ENCODE data around the gene RNF150.

The RNF150 gene

DNA sequence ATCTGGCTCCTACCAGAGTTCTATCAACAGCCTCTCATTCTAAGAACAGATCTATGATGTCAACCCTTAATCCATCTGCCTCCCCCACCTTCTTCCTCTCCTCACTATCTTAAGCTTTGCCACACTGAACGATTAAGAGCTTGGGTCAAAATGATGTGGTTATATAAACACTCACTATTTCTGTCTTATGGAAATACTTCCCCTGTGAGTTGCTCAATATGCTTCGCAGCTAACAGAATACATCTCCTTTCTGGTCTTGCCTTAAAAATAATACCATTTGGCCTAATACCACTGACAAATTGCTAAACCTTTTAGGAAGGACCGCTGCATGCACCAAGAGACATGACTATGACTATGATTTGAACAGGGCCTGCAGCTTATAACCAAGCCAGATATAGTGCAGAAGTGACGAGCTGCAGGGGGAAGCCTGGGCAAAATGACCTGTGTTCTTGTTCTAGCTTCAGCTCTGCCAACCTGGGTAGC is 130.9 kb downstream of the RNF150 start:
- peaks cover 0 to 4% of the 10 kb centered on the region in 2 donors for H3K4me1 ChIP-seq (ENCODE audit: control insufficient read depth in 1 of 2, insufficient read depth in 2 of 2, low read length in 2 of 2)
- H3K27ac ChIP-seq (ENCODE audit: low read length), result peak overlapping the region; percentile 48
- H3K27me3 ChIP-seq (ENCODE audit: low read depth, low read length), result no peaks in the 10 kb centered on the region
- no peaks in the 10 kb centered on the region for H3K36me3 ChIP-seq (ENCODE audit: control insufficient read depth in 1 of 2, insufficient read depth in 2 of 2, low read length in 2 of 2)
- no peak overlapping the region for H3K4me3 ChIP-seq (ENCODE audit: low read depth in 1 of 2, low read length in 2 of 2)
- no peaks in the 10 kb centered on the region for H3K9me3 ChIP-seq (ENCODE audit: control insufficient read depth in 1 of 2, low read length in 2 of 2)

GRCh38 chr4:140996766-140997165 is 136.5 kb downstream of the RNF150 start:
- no peaks in the 10 kb centered on the region for H3K36me3 ChIP-seq (ENCODE audit: control insufficient read depth in 1 of 2, insufficient read depth in 2 of 2, low read length in 2 of 2)
- H3K4me3 ChIP-seq (ENCODE audit: low read depth in 1 of 2, low read length in 2 of 2), result no peak overlapping the region
- H3K27ac ChIP-seq (ENCODE audit: low read length), result no peak overlapping the region
- H3K27me3 ChIP-seq (ENCODE audit: low read depth, low read length), result no peaks in the 10 kb centered on the region
- peaks cover 0 to 8% of the 10 kb centered on the region in 2 donors for H3K4me1 ChIP-seq (ENCODE audit: control insufficient read depth in 1 of 2, insufficient read depth in 2 of 2, low read length in 2 of 2)
- no peaks in the 10 kb centered on the region for H3K9me3 ChIP-seq (ENCODE audit: control insufficient read depth in 1 of 2, low read length in 2 of 2)

- Histone ChIP-seq H3K4me1 (ENCODE audit: control insufficient read depth in 1 of 2, insufficient read depth in 2 of 2, low read length in 2 of 2) (peaks cover 0 to 8% of the 10 kb centered on the region in 2 donors), H3K27ac (ENCODE audit: low read length) (no peak overlapping the region), H3K27me3 (ENCODE audit: low read depth, low read length) (no peaks in the 10 kb centered on the region), H3K4me3 (ENCODE audit: low read depth in 1 of 2, low read length in 2 of 2) (no peak overlapping the region), H3K9me3 (ENCODE audit: control insufficient read depth in 1 of 2, low read length in 2 of 2) (no peaks in the 10 kb centered on the region), H3K36me3 (ENCODE audit: control insufficient read depth in 1 of 2, insufficient read depth in 2 of 2, low read length in 2 of 2) (no peaks in the 10 kb centered on the region)
Observed at GRCh38 chr4:140995058-140995457, 138.2 kb downstream of the RNF150 start.

- no peak overlapping the region for H3K27ac ChIP-seq (ENCODE audit: low read length)
- no peak overlapping the region for H3K4me3 ChIP-seq (ENCODE audit: low read depth in 1 of 2, low read length in 2 of 2)
- H3K9me3 ChIP-seq (ENCODE audit: control insufficient read depth in 1 of 2, low read length in 2 of 2), result no peaks in the 10 kb centered on the region
- H3K36me3 ChIP-seq (ENCODE audit: control insufficient read depth in 1 of 2, insufficient read depth in 2 of 2, low read length in 2 of 2), result no peaks in the 10 kb centered on the region
- no peaks in the 10 kb centered on the region for H3K27me3 ChIP-seq (ENCODE audit: low read depth, low read length)
- H3K4me1 ChIP-seq (ENCODE audit: control insufficient read depth in 1 of 2, insufficient read depth in 2 of 2, low read length in 2 of 2), result peaks cover 0 to 8% of the 10 kb centered on the region in 2 donors
Observed at GRCh38 chr4:140994015-140994414, 139.3 kb downstream of the RNF150 start.

DNA sequence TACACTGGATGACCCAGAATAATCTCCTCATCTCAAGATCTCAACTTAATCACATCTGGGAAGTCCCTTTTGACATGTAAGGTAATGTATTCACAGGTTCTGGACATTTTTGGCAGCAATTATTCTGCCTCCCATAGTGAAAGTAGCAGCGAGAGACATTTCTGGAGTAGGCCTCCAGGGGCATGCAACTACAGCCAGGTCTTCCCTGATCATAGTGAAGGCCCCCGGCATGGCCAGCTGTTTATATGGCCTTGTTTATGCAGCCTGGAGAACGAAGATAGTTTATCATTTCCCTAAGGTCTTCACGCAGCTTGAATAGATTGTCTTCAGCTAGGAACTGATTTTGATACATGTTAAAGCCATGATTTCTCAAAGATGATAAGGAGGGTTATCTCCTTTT is 139.9 kb downstream of the RNF150 start:
- Histone ChIP-seq H3K9me3 (ENCODE audit: control insufficient read depth in 1 of 2, low read length in 2 of 2) (no peaks in the 10 kb centered on the region), H3K27ac (ENCODE audit: low read length) (no peak overlapping the region), H3K4me3 (ENCODE audit: low read depth in 1 of 2, low read length in 2 of 2) (no peak overlapping the region), H3K36me3 (ENCODE audit: control insufficient read depth in 1 of 2, insufficient read depth in 2 of 2, low read length in 2 of 2) (no peaks in the 10 kb centered on the region), H3K4me1 (ENCODE audit: control insufficient read depth in 1 of 2, insufficient read depth in 2 of 2, low read length in 2 of 2) (peaks cover 0 to 8% of the 10 kb centered on the region in 2 donors), H3K27me3 (ENCODE audit: low read depth, low read length) (no peaks in the 10 kb centered on the region)

- Histone ChIP-seq H3K4me3 (ENCODE audit: low read depth in 1 of 2, low read length in 2 of 2) (no peak overlapping the region), H3K9me3 (ENCODE audit: control insufficient read depth in 1 of 2, low read length in 2 of 2) (peaks cover 0 to 4% of the 10 kb centered on the region in 2 donors), H3K27ac (ENCODE audit: low read length) (no peak overlapping the region)
Observed at GRCh38 chr4:140989944-140990343, 143.3 kb downstream of the RNF150 start.

DNA sequence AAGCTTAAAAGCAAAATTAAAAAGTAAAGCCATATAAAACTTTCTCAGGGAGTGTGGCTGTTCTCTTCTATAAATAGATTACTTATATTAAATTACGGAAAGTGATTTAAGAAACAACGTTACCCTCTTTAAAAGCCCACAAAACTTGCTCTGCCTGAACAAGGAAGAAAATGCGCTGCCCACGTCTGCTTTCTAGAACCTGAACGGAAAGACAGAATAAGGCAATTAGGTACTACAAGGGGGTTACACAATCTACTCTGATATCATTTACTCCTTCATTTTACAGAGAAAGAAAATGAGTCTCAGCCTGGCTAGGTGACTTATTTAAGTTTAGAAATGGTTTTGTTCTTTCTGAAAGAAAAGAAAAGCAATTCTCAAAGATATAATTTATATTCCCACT is 147.2 kb downstream of the RNF150 start:
- H3K36me3 ChIP-seq (ENCODE audit: control insufficient read depth in 1 of 2, insufficient read depth in 2 of 2, low read length in 2 of 2), result no peaks in the 10 kb centered on the region
- H3K4me1 ChIP-seq (ENCODE audit: control insufficient read depth in 1 of 2, insufficient read depth in 2 of 2, low read length in 2 of 2), result peaks cover 0 to 5% of the 10 kb centered on the region in 2 donors
- H3K4me3 ChIP-seq (ENCODE audit: low read depth in 1 of 2, low read length in 2 of 2), result no peak overlapping the region
- no peaks in the 10 kb centered on the region for H3K27me3 ChIP-seq (ENCODE audit: low read depth, low read length)
- peaks cover 0 to 4% of the 10 kb centered on the region in 2 donors for H3K9me3 ChIP-seq (ENCODE audit: control insufficient read depth in 1 of 2, low read length in 2 of 2)
- no peak overlapping the region for H3K27ac ChIP-seq (ENCODE audit: low read length)

More at GRCh38 chr4:140989944-140990343, 143.3 kb downstream of the RNF150 start:
- peaks cover 0 to 13% of the 10 kb centered on the region in 2 donors for H3K4me1 ChIP-seq (ENCODE audit: control insufficient read depth in 1 of 2, insufficient read depth in 2 of 2, low read length in 2 of 2)
- H3K27me3 ChIP-seq (ENCODE audit: low read depth, low read length), result no peaks in the 10 kb centered on the region
- H3K36me3 ChIP-seq (ENCODE audit: control insufficient read depth in 1 of 2, insufficient read depth in 2 of 2, low read length in 2 of 2), result no peaks in the 10 kb centered on the region

DNA sequence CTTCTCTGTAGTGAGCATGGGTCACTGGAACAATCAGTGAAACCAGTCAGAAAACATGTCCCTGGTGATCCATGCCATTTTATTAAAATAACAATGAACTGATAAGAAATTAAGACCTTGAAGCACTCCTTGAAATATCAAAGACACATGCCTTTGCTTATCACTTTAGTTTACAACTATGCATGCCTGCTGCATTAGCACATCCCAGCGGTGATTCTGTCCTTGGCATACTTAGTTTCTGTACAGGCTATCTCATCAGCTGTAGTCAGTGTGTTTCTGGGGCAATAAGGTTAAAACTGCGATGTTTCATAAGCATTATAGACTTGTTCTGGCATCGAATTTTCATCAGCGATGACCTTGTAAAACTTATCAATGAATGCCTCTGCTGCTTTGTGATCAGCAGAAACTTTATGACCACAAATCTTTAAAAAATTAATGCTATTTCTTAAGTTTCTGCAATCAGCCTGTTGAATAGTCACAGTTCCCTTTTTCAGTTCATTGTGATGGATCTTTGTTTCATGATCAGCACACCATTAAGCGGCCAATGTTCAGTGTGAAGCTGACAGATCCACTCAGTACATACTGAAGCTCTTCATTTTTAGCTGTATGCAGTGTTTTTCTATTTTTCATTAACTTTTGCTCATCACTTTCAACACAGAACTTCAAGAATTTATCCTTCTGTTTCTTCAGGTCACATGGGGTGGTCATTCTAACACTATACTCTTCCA is 150.5 kb downstream of the RNF150 start:
- Histone ChIP-seq H3K4me1 (ENCODE audit: control insufficient read depth in 1 of 2, insufficient read depth in 2 of 2, low read length in 2 of 2) (peaks cover 0 to 5% of the 10 kb centered on the region in 2 donors), H3K27ac (ENCODE audit: low read length) (no peak overlapping the region), H3K27me3 (ENCODE audit: low read depth, low read length) (no peaks in the 10 kb centered on the region), H3K9me3 (ENCODE audit: control insufficient read depth in 1 of 2, low read length in 2 of 2) (peaks cover 0 to under 1% of the 10 kb centered on the region in 2 donors), H3K36me3 (ENCODE audit: control insufficient read depth in 1 of 2, insufficient read depth in 2 of 2, low read length in 2 of 2) (no peaks in the 10 kb centered on the region), H3K4me3 (ENCODE audit: low read depth in 1 of 2, low read length in 2 of 2) (no peak overlapping the region)

DNA sequence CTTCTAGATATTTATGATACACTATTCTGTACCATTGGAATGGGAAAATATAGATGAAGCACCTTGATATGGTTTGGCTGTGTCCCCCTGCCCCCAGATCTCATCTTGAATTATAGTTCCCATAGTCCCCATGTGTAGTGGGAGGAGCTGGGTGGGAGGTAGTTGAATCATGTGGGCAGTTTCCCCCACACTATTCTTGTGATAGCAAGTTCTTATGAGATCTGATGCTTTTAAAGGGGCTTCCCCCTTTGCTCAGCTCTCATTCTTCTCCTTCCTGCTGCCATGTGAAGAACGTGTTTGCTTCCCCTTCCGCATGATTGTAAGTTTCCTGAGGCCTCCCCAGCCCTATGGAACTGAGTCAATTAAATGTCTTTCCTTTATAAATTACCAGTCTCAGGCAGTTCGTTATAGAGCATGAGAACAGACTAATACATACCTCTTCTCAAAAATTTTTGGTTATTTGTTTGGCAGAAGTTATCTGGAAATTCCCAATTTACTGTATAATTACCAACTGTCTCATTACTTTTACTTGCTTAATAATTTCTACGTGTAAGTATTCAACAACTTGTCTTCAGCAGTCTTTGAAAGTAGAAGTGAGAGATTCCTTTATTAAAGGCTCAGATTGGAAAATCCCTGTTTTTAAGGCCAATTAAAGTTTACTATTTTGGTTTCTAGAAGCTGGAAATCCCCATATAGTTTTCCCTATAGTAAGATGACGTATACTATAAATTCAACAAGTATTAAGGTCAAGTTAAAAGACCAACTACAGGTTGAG is 152.7 kb downstream of the RNF150 start:
- peaks cover 0 to 5% of the 10 kb centered on the region in 2 donors for H3K4me1 ChIP-seq (ENCODE audit: control insufficient read depth in 1 of 2, insufficient read depth in 2 of 2, low read length in 2 of 2)
- H3K27ac ChIP-seq (ENCODE audit: low read length), result no peak overlapping the region
- H3K36me3 ChIP-seq (ENCODE audit: control insufficient read depth in 1 of 2, insufficient read depth in 2 of 2, low read length in 2 of 2), result no peaks in the 10 kb centered on the region

GRCh38 chr4:140976768-140977167 is 156.5 kb downstream of the RNF150 start:
- Histone ChIP-seq H3K27ac (ENCODE audit: low read length) (no peak overlapping the region), H3K9me3 (ENCODE audit: control insufficient read depth in 1 of 2, low read length in 2 of 2) (no peaks in the 10 kb centered on the region), H3K4me1 (ENCODE audit: control insufficient read depth in 1 of 2, insufficient read depth in 2 of 2, low read length in 2 of 2) (peaks cover 0 to 1% of the 10 kb centered on the region in 2 donors), H3K36me3 (ENCODE audit: control insufficient read depth in 1 of 2, insufficient read depth in 2 of 2, low read length in 2 of 2) (no peaks in the 10 kb centered on the region), H3K27me3 (ENCODE audit: low read depth, low read length) (no peaks in the 10 kb centered on the region), H3K4me3 (ENCODE audit: low read depth in 1 of 2, low read length in 2 of 2) (no peak overlapping the region)

More for the DNA sequence above, 152.7 kb downstream of the RNF150 start:
- Histone ChIP-seq H3K27me3 (ENCODE audit: low read depth, low read length) (no peaks in the 10 kb centered on the region), H3K9me3 (ENCODE audit: control insufficient read depth in 1 of 2, low read length in 2 of 2) (no peaks in the 10 kb centered on the region), H3K4me3 (ENCODE audit: low read depth in 1 of 2, low read length in 2 of 2) (no peak overlapping the region)

DNA sequence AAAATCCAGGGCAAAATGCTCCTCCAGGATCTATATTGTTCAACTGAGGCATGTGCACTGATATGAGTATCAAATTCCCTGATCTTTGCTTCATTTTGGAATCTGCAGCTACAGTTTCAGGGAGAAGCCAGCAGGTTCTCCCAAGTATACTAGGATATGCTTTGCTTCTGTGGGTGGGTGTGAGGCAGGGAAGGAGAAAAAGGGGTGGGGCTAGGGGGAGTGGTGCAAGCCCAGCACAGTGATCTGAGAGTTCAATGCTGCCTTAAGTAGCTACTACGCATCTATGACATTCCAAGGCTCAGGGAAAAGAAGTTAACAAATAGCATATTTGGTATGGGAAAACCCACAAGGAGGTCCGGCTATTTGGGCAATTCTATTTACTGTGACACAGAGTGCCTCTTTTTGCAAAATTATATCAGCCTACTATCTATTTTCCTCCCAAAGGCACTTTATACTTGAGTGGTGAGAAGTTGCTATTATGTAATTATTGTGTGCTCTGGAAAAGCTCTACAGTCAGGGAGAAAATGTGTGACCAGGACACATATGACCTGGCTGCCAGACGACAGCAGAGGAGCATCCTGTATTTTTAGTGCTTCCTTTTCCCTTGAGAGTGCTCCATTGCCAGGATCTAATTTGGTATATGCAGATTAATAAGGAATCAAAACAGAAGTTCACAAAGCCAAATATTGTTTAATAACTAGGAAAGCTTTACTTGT is 162.0 kb downstream of the RNF150 start:
- Histone ChIP-seq H3K4me3 (ENCODE audit: low read depth in 1 of 2, low read length in 2 of 2) (no peak overlapping the region), H3K4me1 (ENCODE audit: control insufficient read depth in 1 of 2, insufficient read depth in 2 of 2, low read length in 2 of 2) (peaks cover 0 to 25% of the 10 kb centered on the region in 2 donors), H3K27me3 (ENCODE audit: low read depth, low read length) (no peaks in the 10 kb centered on the region), H3K36me3 (ENCODE audit: control insufficient read depth in 1 of 2, insufficient read depth in 2 of 2, low read length in 2 of 2) (peaks cover 0 to 5% of the 10 kb centered on the region in 2 donors), H3K9me3 (ENCODE audit: control insufficient read depth in 1 of 2, low read length in 2 of 2) (no peaks in the 10 kb centered on the region), H3K27ac (ENCODE audit: low read length) (no peak overlapping the region)
